RPMI8226 (cell line): ENCODE results near the gene RASSF6.
A peak's percentile ranks its signal among the peaks of the same experiment; 100 is the strongest.
"Not testable (repeated sequence)": the region's sequence is repeated elsewhere in the genome, so short reads cannot be mapped to it uniquely, and the experiment has no call there.

Experiments used
- DNase-seq: peaks from one replicate; pipeline ENCODE4 v3.0.0-alpha.2; 2015

Gene RASSF6, protein sequence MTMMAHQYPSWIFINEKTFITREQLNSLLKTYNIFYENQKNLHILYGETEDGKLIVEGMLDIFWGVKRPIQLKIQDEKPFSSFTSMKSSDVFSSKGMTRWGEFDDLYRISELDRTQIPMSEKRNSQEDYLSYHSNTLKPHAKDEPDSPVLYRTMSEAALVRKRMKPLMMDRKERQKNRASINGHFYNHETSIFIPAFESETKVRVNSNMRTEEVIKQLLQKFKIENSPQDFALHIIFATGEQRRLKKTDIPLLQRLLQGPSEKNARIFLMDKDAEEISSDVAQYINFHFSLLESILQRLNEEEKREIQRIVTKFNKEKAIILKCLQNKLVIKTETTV

GRCh38 chr4:73620115-73620792 lies at the start of gene RASSF6:
RASSF6 (minus strand) TSS chr4:73620436; CDS start chr4:73611795, 8,641 bp downstream.
- peak; percentile 74 for DNase-seq

DNA sequence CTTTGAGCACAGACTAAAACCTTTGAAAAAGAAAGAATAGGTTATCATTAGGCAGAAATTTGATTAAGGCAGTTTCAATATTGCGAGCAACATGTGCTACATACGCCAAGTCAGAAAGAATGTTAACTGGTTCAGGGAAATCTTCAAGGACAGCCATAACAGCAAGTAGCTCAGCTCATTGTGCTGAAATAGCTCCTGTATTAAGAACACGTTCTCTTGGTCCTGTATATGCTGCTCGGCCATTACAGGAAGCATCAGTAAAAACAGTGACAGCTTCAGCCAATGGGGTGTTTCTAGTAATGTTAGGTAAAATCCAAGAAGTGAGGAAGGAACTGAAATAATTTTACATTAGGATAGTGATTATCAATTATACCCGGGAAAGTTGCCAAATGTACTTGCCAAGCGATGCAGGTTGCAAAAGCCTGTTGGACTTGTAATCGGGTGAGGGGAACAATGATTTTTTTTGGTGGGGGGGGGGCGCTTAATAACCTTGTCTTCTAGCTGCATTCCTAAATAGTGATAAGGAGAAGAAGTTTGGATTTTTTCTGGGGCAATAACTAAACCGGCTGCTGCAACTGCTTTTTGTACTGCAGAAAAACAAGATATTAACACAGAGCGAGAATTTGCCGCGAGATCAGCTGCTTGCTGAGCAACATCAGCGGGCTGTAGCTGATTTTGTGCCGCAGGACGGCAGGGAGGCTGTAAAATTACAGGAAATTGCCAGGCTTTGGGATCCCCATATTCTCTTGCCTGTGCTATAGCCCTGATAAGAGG lies 49.4 kb upstream of the RASSF6 start:
- DNase-seq = no peak

DNA sequence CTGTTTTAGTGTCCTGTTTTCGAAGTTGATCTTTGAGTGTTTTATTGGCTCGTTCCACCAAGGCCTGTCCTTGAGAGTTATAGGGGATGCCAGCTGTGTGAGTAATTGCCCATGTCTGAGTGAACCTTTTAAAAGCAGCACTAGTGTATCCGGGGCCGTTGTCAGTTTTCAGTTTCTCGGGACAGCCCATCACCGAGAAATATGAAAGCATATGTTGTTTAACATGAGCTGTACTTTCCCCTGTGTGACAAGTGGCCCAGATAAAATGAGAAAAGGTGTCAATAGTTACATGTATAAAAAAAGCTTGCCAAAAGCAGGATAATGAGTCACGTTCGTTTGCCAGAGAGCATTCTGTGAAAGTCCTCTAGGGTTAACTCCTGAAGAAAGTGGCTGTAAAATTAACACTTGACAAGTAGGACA lies 48.6 kb upstream of the RASSF6 start:
- DNase-seq = no peak

- not testable (repeated sequence) for DNase-seq
Measured at GRCh38 chr4:73665924-73666323, 45.7 kb upstream of the RASSF6 start.

DNA sequence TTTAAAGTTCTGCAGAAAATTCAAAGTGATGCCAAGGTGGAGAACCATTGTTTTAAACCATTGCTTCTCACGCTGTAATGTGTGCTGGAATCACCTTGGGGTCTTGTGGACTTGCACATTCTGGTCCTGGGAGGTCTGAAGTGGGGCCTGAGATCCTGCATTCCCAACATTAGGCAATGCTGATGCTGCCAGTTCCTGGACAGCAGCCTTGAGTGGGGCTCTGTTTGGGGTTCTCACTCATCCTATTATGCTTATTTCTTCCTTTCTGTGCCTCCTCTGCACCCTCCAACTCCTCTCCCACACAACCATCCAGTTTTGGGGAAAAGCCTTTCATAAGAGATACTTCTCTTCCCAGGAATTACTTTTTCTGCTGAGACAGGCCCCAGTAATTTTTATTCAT lies 44.2 kb upstream of the RASSF6 start:
- no peak for DNase-seq

GRCh38 chr4:73663576-73663975 lies 43.3 kb upstream of the RASSF6 start:
- no peak for DNase-seq

DNA sequence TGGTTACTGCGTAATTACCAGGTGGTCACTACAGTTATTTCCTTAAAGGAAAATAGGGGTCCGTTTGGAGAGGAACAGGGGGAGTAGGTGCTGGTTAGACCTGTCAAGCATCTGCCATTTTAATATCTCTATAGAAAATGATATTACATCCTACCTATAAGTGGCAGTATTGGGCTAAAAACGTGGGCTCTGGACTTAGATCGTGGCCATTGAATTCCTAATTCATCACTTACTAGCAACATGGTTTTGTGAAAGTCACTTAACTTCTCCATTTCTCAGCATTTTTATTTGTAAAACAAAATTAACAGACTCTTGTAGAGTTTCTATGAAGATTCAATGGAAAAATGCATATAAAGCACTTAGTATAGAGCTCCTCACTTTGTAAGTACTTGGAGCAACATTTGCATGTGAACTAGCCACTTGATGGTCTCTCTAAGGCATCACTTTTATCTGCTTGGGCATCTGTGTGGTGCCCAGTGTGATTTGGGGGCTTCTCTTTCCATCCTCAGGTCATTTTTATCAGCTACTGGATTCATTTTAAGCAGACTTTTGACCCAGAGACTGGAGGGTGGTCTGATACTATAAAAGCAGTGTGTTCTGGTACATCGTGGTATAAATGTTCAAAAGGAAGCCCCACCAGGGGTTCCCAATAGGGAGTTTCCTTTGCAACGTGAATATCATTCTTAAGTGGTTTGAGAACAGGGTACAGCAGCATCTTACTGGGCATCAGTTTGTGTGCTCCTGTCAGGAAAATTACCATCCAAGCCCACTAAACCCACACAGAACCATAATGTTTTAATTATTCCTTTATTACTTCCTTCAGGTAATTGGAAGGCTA lies 42.7 kb upstream of the RASSF6 start:
- peak; percentile 20 for DNase-seq

DNA sequence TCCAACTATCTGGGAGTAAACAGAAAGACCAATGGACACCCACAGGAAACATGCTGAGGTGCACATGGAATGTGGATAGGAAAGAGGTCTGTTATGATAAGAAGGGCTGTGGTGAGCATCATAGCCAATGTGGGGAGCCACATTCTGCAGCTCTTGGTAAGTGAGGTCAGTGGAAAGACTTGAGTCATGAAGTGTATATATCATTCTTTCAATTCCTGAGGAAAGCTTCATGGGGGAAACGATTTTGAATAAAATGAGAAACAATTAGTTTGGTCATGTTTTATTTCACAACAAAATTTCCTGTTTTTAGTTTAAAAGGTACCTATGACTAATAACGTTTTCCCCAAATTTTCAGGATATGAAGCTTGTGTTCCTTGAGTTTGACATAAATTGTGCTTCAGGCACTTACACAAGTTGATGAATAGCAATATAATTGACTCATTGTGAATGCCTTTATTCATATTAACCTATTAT lies 41.4 kb upstream of the RASSF6 start:
- DNase-seq = no peak

GRCh38 chr4:73660808-73661207 lies 40.6 kb upstream of the RASSF6 start:
- DNase-seq = no peak

- DNase-seq = peak; percentile 65
Measured at GRCh38 chr4:73653695-73654106, 33.5 kb upstream of the RASSF6 start.

- no peak for DNase-seq
Measured at GRCh38 chr4:73650250-73650649, 30.0 kb upstream of the RASSF6 start.

DNA sequence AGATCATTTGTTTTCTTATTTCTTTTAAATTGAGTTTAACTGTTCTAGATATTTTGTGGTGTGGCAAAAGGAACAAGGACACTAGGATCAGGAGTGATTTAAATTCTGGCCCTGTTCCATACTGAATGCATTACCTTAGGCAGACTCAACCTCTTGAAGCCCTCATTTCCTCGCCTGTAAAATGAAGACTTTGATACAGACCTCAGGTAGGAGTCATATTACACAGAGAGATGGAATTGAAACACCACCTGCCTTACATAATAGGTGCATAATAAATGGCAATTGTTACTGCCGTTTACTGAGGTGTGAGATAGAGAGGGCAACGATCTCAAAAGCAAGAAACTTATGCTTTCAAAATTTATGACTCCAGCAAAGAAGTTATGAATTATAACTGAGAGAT lies 28.2 kb upstream of the RASSF6 start:
- DNase-seq = no peak

DNA sequence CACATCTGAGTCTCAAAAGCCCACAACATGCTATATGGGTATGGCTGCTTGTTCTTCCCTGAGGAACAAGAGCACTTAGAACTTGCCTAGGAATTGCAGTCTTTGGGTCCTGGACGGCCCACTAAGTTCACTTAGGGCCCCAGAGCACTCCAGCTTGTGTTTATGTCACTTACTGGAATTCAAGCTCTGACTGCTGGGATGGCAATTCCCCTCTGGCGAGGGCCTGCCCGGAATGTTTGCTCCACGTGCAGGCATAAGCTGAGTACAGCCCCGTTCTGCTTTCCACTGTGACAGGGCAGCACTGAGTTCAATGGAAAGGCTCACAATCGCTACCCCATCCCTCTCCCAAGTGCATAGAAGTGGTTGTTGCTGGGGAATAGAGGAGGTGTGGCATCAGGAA lies 25.9 kb upstream of the RASSF6 start:
- no peak for DNase-seq

- DNase-seq = peak; percentile 36
Measured at GRCh38 chr4:73631565-73632226, 11.5 kb upstream of the RASSF6 start.

DNA sequence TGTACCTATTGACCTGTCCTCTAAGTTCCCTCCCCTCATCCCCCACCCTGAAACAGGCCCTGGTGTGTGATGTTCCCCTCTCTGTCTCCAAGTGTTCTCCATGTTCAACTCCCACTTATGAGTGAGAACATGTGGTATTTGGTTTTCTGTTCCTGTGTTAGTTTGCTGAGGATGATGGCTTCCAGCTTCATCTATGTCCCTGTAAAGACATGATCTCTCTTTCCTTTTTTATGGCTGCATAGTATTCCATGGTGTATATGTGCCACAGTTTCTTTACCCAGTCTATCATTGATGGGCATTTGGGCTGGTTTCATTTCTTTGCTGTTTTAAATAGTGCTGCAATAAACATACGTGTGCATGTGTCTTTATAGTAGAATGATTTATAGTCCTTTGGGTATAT lies 8.6 kb upstream of the RASSF6 start:
- DNase-seq = not testable (repeated sequence)

DNA sequence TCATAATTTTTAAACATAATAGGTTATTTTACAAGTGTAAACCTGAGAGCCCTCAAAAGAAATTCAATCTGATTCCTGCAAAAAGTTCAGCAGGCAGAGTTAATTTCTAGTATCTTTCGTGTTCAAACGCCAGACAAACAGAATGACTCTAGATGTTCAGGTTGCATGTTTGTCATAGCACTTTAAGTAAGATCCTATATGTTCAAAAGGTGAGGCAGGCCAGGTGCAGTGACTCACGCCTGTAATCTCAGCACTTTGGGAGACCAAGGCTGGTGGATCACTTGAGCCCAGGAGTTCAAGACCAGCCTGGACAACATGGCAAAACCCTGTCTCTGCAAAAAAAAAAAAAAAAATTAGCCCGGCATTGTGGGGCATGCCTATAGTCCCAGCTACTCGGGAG lies 1.1 kb upstream of the RASSF6 start:
- DNase-seq = no peak

- DNase-seq = peak; percentile 23
Measured at GRCh38 chr4:73619346-73619745, 890 bp downstream of the RASSF6 start.

DNA sequence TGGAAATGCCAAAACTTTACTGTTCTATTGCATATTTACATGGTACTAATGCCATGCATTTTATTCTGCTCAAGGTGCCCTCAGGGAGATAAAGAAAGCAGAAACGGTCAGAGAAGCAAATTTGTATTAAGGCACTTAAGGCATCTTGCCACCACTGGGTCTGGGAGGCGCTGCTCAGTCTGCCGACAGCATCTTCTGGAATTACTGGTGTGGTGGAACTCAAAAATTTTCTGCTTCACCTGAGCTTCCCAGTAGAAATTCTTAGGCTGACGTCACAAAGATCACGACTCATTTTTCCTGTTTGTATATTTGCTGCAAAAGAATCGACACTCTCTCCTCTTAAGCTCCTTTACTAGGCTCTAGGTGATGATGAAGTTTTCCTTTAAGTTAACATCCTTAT lies 3.0 kb downstream of the RASSF6 start:
- no peak for DNase-seq

DNA sequence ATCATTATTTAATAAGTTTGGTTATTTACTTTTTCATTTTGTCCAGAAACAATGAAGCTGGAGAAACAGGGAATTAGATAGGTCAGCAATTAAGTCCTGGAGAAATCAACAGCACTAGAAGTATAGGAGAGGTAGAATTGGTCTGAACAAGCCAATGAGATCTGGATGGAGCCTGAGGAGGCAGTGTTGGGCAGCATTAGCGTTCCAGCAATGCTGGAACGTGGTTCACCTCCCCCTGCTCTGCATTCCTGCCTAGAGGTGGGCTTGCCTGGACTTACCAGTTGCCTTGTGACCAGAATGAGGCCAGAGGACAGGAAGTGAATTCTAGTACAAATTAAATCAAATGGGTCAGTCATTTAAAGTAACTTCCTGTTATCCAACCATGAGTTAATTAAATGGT lies 4.6 kb downstream of the RASSF6 start:
- no peak for DNase-seq

DNA sequence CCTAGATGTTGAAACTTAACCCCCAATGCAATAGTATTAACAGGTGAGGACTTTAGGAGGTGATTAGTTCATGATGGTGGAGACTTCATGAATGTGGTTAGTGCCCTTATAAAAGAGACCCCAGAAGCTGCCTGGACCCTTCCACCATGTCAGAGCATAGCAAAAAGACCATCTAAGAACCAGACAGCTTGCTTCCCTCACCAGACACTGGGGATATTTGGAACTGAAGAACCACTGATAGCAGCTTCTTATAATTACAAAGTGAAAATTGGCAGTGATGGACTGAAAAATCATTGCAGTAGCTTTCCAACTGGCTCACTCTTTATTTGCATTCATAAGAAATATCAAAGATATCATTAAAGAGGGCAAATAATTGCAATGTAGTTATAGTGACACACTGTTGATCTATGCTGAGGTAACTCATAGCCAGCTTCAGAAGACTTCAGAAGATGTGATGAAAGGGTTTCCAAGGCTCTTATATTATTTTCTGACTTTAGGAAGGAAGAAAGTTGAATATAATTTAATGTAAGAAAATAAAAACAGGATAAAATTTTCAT lies 5.8 kb downstream of the RASSF6 start:
- DNase-seq = no peak

DNA sequence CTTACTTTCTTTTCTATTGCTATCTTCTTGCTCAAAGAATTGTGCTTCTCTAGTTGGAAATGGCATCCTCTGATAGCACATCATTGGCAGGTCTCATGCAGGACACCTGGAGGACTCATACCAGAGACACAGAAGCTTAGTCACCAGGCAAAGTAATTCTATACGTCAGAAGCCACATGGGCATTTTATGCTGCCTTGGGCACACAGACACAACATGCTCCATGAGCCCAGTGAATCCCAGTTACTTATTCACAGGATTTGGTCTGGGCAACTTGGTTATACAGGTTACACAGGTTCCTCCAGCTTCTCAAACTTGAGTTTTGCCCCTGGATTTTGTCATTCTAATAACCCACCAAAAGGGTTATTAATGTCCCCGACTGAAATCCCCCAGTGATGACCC lies 7.1 kb downstream of the RASSF6 start:
- DNase-seq = no peak

DNA sequence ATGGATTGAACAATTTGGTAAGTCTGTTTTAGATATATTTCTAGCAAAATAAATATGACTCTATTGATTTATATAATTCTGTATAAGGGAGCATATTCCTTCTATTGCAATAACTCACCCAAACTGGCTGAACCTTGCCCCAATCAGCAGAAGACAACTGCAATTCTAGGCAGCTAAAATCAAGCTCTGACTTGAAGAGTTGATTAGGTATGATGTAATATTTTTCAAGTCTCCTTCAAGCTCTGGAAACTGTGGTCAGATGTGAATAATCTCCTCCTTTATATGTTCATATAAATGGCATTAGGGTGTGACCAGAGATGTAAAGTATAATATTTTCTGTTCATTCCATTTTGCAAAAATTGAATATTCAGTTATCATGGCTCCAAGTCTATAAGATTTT lies 8.2 kb downstream of the RASSF6 start:
- no peak for DNase-seq
